ENCODE measurements around the gene PSENEN. TPM values are rescaled to one million over a fixed set of nuclear protein-coding genes. Genes with fewer than 3 reads are reported as not detected.
"Not testable (repeated sequence)": the region's sequence is repeated elsewhere in the genome, so short reads cannot be mapped to it uniquely, and the experiment has no call there.

Gene PSENEN
- total RNA-seq, 1 donor from 2014 or later = 40.7 TPM

GRCh38 chr19:35757231-35757748 lies 11.8 kb downstream of the PSENEN start:
- peak; percentile 94 for DNase-seq
- ATAC-seq (ENCODE audit: poor library complexity) = peak; percentile 52
- intact Hi-C loops (cut with DNase I) = loop anchor here (5.0 kb wide), 1 partner anchor 175 kb away; no protein-coding TSS in a partner anchor

GRCh38 chr19:35757749-35758608 lies 12.5 kb downstream of the PSENEN start, which contains the start of gene PROSER3:
TSS of gene PROSER3 (plus strand) at chr19:35758176. CDS start at chr19:35758216, 40 bp downstream.
- intact Hi-C loops (cut with DNase I) = loop anchor here (5.0 kb wide), 1 partner anchor 174 kb away; no protein-coding TSS in a partner anchor
- ATAC-seq (ENCODE audit: poor library complexity) (peak; percentile 76), DNase-seq (peak; percentile 99)

GRCh38 chr19:35759697-35760096 lies 14.2 kb downstream of the PSENEN start:
- intact Hi-C loops (cut with DNase I) = loop anchor here (5.0 kb wide), 1 partner anchor 173 kb away; no protein-coding TSS in a partner anchor

DNA sequence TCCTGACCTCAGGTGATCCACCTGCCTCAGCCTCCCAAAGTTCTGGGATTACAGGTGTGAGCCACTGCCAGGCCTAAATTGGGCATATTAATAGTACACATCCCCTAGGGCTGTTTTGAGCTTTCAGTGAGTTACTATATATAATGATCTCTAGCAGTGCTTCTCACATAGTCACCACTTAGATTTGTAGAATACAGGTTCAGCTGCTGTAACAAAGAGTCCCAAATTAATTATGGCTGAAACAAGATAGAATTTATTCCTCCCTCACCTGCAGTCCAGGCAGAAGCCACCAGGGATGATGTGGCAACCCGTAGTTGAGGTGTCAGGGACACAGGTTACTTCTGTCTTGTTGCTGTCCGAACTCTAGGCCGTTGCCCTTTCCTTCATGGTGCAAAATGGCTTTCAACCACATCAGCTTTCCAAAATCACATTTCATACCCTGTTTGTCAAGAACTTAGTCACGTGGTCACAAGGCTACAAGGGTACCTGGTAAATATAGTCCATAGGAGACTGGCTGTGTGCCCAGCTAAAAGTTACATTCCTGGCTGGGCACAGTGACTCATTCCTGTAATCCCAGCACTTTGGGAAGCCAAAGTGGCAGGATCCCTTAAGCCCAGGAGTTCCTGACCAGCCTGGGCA lies 15.4 kb downstream of the PSENEN start:
- intact Hi-C loops (cut with DNase I) = no loop called here
- ATAC-seq (ENCODE audit: poor library complexity) (no peak), DNase-seq (no peak)

More at GRCh38 chr19:35759697-35760096, 14.2 kb downstream of the PSENEN start:
- DNase-seq = peak; percentile 22
- no peak for ATAC-seq (ENCODE audit: poor library complexity)

- DNase-seq (no peak), ATAC-seq (ENCODE audit: poor library complexity) (no peak)
- intact Hi-C loops (cut with DNase I) = no loop called here
These were observed 19.2 kb downstream of the PSENEN start for GRCh38 chr19:35764432-35765315.

GRCh38 chr19:35766571-35767104 lies 21.2 kb downstream of the PSENEN start:
- ATAC-seq (ENCODE audit: poor library complexity) = peak; percentile 12
- DNase-seq = no peak
- intact Hi-C loops (cut with DNase I) = no loop called here

DNA sequence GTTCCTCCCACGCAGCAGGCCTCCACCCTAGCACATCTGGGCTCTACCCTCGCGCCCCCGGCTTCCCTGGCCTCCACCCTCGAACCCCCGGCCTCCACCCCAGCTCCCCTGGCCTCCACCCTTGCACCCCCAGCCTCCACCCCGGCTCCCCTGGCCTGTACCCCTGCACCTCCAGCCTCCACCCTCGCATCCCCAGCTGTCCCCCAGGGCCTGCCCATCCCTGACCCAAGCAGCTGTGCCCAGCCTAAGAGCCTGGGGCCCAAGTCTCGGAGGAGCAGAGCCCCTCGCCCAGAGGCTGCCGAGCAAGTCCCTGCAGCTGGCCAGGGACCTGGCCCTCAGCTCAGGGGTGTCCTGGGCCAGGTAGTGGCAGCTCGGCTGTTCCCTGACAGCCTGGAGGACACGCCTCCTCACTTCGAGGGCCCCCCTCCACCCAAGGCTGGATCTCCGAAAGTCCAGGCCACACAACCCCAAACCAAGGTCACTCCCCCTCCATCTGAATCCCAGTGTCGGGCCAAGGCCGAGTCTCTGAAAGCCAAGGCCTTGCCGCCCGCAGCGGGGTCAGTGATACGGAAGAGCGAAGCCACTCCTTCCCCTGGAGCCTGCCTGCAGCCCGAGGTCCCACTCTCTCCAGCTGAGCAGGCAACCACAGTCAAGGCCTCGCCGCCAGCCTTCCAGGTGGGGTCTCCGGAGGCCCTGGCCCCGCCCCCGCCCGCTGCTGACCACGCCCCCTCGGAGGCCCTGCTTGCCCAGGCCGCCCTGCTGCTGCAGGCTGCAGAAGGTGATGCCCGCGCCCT lies 22.0 kb downstream of the PSENEN start:
- ATAC-seq (ENCODE audit: poor library complexity) = peak; percentile 57
- intact Hi-C loops (cut with DNase I) = no loop called here

DNA sequence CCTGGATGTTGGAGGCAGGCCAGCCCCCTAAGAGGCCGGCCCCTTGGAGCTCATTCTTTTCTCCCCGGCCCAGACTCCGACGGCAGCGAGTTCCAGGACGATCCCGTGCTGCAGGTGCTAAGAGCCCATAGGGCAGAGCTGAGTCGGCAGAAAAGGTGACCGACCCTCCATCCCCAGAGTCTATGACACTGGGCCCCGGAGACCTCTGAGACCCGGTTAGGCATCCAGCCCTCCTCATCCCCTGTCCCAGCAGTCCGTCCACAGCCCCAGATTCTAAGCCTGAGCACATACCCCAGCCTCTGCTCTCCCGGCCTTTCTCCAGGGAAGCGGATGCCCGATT lies 22.6 kb downstream of the PSENEN start:
- ATAC-seq (ENCODE audit: poor library complexity) (no peak), DNase-seq (no peak)
- intact Hi-C loops (cut with DNase I) = no loop called here

More for the DNA sequence above, 22.0 kb downstream of the PSENEN start:
- DNase-seq = no peak

DNA sequence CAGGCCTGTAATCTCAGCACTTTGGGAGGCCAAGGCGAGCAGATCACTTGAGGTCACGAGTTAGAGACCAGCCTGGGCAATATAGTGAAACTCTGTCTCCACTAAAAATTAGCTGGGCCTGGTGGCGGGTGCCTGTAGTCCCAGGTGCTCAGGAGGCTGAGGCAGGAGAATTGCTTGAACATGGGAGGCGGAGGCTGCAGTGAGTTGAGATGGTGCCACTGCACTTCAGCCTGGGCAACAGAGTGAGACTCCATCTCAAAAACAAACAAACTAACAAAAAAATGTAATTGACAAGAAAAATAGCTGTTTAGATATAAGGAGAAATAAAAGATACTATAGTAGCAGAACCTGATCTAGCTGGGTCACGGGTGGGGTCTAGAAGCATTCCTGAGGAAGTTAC lies 26.9 kb downstream of the PSENEN start:
- intact Hi-C loops (cut with DNase I); ATAC-seq (ENCODE audit: poor library complexity); DNase-seq: not testable (repeated sequence)

- ATAC-seq (ENCODE audit: poor library complexity) = no peak
- no peak for DNase-seq
- intact Hi-C loops (cut with DNase I) = no loop called here
These were observed 27.8 kb downstream of the PSENEN start for GRCh38 chr19:35773020-35773806.

DNA sequence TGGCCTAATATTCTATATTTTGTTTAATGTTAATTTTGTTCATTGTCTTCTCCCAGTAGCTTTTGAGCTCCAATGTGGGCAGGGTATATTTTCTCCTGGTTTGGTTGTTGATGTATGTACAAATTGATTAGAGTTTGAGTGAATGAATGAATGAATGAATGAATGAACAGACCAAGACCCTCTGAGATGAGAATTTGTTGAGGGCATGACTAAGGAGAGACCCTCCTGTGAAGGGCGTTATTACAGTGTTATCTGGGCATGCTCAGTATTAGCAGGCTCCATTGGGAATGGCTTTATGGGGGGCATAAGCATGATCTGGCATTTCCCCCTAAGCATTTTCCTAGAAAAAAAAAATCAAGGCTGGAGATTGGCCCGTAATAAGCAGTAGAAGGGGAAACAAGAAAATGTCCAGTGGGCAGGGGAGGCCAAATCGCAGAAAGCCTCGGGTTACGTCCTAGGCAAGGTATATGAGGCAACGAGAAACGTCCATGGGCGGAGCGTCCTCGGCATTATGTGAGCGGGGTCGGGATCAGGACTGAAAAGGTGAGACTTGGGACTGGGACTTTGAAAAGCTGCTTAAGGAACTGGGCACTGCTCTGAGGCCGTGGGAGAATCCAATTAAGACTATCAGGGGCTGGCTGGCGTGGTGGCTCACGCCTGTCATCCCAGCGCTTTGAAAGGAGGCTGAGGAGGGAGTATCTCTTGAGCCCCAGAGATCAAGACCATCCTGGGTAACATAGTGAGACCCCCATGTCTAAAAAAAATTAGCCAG lies 29.0 kb downstream of the PSENEN start:
- ATAC-seq (ENCODE audit: poor library complexity) = no peak
- DNase-seq = no peak
- intact Hi-C loops (cut with DNase I) = no loop called here

GRCh38 chr19:35775046-35775297 lies 29.5 kb downstream of the PSENEN start:
- no peak for DNase-seq
- peak; percentile 3 for ATAC-seq (ENCODE audit: poor library complexity)
- intact Hi-C loops (cut with DNase I) = no loop called here

GRCh38 chr19:35775298-35776101 lies 30.0 kb downstream of the PSENEN start, which contains the start of gene ARHGAP33:
TSS of gene ARHGAP33 (plus strand) at chr19:35775564. CDS start at chr19:35775659, 95 bp downstream.
- intact Hi-C loops (cut with DNase I) = no loop called here
- peak; percentile 100 for DNase-seq
- peak; percentile 99 for ATAC-seq (ENCODE audit: poor library complexity)

- DNase-seq (no peak), ATAC-seq (ENCODE audit: poor library complexity) (no peak)
- intact Hi-C loops (cut with DNase I) = no loop called here
These were observed 30.8 kb downstream of the PSENEN start for GRCh38 chr19:35776102-35776788.

Measured in Right ventricle myocardium superior (tissue), 1 donor.